ENCODE measurements around the gene MAP3K13.

DNA sequence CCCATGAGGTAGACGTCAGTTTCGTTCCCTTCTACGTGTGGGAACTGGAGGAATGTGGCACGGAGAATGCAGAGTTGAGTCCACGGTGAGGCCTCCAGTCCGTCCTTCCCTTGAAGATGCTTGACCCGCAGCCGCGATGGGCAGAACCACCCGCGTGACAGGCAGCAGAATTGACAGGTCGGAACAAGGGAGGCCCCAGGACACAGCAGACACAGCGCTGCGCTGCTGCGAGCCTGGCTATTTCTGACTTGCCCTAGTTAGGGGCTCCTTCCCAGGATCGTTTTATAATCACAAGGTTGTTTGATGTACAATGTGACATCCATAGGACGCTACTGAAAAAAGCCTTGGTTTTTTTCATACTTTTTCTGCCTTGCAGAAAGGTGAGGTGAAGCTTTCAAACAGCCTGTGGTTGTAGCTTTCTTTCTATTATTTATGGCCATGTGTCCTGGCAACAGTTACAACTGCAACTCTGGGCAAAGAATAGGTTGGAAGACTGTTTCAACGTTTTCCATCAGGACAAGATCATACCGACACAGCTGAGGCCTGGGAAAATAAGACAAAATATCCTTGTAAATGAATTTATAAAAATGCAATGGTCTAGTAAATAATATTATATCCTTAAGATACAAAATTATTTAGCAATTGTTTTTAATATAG is 145.5 kb downstream of the MAP3K13 start:
- TF ChIP-seq, protein P1, sequence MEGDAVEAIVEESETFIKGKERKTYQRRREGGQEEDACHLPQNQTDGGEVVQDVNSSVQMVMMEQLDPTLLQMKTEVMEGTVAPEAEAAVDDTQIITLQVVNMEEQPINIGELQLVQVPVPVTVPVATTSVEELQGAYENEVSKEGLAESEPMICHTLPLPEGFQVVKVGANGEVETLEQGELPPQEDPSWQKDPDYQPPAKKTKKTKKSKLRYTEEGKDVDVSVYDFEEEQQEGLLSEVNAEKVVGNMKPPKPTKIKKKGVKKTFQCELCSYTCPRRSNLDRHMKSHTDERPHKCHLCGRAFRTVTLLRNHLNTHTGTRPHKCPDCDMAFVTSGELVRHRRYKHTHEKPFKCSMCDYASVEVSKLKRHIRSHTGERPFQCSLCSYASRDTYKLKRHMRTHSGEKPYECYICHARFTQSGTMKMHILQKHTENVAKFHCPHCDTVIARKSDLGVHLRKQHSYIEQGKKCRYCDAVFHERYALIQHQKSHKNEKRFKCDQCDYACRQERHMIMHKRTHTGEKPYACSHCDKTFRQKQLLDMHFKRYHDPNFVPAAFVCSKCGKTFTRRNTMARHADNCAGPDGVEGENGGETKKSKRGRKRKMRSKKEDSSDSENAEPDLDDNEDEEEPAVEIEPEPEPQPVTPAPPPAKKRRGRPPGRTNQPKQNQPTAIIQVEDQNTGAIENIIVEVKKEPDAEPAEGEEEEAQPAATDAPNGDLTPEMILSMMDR (IDR thresholded peaks at IDR 0.05; ENCODE audit: low read depth, low read length) = no peak
- TF ChIP-seq EZH2phosphoT487 (IDR thresholded peaks at IDR 0.05; ENCODE audit: low read depth) = no peak
